Esophagus squamous epithelium (tissue), 4 donors: ENCODE data around the gene TSPAN18.

Experiments used
- CTCF ChIP-seq, 6 experiments: fragments of 450-650 bp in 4 of 6; fragments of 200-600 bp in 2 of 6; sonication (generic) in 2 of 6; IDR thresholded peaks; one replicate each; pipeline ENCODE4 v1.5.1; 2016 to 2019; ENCODE audit warnings: antibody characterized with exemption in 6 of 6, mild to moderate bottlenecking in 4 of 6, moderate library complexity in 4 of 6
- POLR2A ChIP-seq, 4 donors: fragments of 450-650 bp; IDR thresholded peaks; one replicate each; pipeline ENCODE4 v1.6.1; 2017; ENCODE audit warnings: antibody characterized with exemption in 4 of 4, mild to moderate bottlenecking in 4 of 4, moderate library complexity in 3 of 4

DNA sequence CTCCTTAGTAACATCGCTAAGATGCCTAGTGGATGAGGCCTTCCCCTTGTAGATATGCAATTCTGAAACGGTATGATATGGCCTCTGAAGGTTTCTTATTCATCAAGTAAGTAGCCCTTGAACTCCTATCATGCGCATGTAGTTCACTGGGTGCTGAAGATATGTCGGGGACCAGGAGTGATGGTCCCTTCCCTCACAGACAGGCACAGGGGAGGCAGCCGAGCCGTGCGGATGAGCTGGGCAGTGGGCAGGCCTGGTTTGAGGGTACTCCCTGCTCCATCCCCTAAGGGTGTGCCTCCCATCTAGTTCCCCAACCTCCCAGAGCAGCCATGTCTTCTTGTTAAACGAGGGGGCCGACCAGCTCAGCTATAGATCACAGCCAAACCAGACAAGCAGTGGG lies 183.8 kb downstream of the TSPAN18 start:
- no peak for TF ChIP-seq CTCF (IDR thresholded peaks at IDR 0.05)
- TF ChIP-seq POLR2A (IDR thresholded peaks at IDR 0.05), result no peak
